ENCODE data around the gene RFC2.
"Not testable (repeated sequence)": the region's sequence is repeated elsewhere in the genome, so short reads cannot be mapped to it uniquely, and the experiment has no call there.

RFC2 gene

DNA sequence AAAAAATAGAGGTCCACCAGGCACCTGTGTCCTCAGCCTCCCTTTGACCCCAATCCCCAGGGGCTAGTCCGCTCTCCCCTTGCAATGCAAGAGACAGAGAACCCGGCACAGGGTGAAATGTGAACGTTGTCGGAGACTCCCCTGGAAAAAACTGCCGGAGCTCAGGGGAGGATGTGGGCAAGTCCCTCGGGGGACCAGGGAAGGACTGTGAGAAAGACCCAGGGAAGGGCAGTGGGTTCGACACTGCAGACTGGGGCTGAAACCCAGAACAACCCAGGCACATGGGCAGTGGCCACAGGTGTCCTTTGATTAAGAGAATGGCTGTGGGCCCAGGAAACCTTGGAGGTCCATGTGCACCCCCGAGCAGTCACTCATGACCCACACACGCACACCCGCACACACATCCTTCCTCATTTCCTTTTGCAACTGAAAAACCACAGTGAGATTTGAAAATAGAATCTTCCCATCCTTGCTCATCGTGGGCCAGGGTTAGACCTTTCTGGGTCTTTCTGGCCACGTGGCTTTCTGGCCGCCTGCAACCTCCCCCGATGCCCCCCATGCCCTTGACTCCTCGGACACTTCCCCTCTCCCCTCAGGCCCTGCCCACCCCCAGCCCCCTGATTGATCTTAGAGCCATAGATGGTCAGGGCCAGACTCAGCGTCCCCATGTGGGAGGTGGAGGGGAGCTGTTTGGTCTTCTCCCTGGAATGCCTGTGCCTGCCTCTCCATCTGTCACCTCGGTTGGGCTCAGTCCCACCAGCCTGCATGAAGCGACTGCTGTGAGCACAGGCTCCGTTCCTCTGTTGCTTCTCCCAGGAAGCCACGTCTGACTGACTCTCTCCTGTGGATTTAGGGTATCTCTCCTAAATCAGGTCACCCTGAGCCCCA lies 36.5 kb downstream of the RFC2 start:
- DNase-seq (ENCODE audit: low spot score) = no peak

DNA sequence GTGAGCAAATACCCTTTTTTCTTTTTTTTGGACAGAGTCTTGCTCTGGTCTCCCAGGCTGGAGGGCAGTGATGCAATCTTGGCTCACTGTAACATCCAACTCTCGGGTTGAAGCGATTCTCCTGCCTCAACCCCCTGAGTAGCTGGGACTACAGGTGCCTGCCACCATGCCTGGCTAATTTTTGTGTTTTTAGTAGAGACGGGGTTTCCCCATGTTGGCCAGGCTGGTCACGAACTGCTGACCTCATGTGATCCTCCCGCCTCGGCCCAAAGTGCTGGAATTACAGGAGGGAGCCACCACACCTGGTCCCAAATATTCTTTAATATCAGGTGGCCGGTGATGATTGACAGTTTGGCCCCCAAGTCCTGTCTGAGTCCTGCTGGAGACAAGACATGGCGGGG lies 37.8 kb downstream of the RFC2 start:
- DNase-seq (ENCODE audit: low spot score) = no peak

DNA sequence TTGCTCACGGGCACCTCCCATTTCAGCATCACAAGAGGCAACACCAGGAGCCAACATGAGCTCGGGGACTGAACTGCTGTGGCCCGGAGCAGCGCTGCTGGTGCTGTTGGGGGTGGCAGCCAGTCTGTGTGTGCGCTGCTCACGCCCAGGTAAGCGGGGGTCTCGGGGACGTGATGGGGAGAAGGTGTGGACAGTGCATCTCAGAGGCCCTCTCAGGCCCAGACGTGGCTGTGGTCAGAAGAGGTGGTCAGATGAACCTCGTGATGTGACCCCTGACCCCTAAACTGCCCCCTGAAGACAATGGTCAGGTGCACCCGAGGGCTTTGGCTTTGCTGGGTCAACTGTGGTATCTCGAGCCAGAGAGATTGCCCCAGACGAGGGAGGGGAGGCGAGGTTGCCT lies 38.3 kb downstream of the RFC2 start:
- DNase-seq (ENCODE audit: low spot score) = no peak

DNA sequence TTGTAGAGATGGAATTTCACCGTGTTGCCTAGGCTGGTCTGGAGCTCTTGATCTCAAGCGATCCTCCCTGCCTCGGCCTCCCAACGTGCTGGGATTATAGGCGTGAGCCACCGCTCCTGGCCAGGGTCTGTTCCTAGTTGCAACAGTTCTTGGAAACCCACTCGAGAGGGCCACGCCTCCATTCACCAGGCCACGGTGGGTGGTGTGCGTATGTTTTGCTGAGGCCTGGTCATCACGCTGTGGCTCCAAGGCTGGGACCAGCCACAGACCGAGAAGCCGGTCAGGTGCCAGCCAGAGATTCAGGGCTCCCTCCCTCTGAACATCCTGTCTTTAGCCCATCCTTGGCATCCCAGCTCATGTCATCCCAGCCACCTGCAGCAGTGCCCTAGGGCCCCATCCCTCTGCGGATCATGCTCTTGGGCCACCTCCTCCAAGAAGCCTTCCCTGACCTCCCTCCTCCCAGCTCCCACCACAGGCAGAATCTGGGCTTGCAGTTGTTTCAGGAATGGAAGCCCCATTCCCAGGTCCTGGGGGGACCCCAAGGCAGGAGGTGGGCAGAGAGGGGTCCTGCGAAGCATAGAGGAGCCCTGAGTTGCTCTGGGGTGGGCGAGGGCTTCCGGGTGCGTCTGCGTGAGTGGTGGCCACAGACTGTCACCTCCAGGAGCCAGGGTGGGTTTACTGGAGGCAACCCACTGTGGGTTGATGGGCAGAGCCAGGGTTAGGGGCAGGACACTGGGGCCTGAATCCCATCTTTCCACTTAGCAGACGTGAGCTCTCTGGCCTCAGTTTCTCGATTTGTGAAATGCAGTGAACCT lies 39.2 kb downstream of the RFC2 start:
- DNase-seq (ENCODE audit: low spot score) = no peak

DNA sequence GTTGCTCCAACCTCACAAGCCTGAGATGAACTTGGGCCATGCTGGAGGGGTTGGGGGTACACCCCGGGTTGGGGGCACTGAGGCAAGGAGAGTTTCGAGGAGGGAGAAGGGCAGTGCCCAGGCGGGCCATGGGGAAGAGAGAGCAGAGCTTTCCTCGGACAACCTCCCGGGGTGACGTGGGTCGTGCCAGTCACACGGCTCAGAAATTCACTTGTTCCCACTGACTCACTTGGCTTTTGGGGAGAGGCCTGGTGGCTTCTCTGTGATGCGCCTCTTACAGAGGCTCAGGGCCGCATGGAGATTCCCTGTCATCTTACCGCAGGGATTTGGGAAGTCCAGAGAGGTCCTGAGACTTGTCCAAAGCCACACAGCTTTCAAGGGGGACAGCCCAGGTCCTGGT lies 41.5 kb downstream of the RFC2 start:
- no peak for DNase-seq (ENCODE audit: low spot score)

DNA sequence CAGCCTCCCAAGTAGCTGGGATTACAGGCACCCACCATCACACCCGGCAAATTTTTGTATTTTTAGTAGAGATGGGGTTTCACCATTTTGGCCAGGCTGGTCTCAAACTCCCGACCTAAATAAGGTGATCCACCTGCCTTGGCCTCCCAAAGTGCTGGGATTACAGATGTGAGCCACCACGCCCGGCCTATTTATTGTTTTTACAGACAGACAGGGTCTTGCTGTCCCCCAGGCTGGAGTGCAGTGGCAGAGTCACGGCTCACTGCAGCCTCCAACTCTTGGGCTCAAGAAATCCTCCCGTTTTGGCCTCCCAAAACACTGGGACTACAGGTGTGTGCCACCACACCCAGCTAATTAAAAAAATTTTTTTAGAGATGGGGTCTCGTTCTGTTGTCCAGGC lies 46.0 kb downstream of the RFC2 start:
- not testable (repeated sequence) for DNase-seq (ENCODE audit: low spot score)

DNA sequence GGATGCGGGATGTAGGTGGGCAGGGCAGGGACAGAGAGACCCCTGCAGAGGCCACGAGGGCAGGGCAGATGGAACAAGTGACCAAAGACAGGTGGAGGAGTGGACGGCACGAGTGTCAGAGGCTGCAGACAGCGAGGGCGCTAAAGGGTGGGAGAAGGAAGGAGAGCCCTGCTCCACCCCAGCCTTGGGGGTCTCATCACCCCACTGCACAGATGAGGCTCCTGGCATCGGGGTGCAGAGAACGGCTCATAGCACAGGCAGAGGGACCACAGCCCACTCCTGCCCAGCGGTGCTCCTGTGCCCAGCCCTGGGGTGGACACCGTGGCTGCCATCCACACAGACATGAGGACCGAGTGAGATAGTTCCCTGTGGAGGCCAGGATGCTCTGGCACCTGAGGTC lies 46.6 kb downstream of the RFC2 start:
- DNase-seq (ENCODE audit: low spot score) = no peak

DNA sequence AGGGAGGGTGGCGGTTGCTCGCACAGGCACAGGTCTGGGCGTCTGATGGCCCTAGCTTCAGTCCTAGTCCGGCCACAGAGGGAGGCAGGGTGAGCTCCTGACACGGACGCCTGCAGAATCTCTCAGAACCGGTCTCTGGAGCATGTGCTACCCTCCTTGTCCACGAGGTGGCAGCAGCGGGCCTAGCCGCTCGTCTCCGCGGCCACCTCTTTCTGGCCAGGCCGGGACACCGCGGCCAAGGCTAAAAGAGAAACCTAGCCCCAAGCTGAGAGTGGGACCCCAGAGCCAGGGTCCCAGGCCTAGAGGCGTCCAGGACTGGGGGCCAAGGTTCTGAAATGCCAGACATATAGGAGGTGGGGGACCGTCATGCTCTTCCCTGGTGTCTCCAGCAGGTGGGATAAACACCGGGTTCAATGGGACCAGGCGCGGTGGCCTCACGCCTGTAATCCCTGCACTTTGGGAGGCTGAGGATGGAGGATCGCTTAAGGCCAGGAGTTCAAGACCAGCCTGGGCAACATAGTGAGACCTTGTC lies 47.5 kb downstream of the RFC2 start:
- DNase-seq (ENCODE audit: low spot score) = peak; percentile 72

DNA sequence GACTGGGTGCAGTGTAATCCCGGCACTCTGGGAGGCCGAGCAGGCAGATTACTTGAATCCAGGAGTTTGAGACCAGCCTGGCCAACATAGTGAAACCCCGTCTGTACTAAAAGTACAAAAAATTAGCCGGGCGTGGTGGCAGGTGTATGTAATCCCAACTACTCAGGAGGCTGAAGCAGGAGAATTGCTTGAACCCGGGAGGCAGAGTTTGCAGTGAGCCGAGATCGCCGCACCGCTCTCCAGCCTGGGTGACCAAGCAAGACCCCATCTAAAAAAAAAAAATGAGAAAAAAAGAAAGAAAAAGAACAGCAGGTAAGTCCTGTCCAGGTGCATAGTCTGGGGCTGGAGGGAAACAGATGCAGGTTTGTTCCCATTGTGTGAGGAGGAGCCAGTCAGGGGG lies 48.1 kb downstream of the RFC2 start:
- not testable (repeated sequence) for DNase-seq (ENCODE audit: low spot score)

DNA sequence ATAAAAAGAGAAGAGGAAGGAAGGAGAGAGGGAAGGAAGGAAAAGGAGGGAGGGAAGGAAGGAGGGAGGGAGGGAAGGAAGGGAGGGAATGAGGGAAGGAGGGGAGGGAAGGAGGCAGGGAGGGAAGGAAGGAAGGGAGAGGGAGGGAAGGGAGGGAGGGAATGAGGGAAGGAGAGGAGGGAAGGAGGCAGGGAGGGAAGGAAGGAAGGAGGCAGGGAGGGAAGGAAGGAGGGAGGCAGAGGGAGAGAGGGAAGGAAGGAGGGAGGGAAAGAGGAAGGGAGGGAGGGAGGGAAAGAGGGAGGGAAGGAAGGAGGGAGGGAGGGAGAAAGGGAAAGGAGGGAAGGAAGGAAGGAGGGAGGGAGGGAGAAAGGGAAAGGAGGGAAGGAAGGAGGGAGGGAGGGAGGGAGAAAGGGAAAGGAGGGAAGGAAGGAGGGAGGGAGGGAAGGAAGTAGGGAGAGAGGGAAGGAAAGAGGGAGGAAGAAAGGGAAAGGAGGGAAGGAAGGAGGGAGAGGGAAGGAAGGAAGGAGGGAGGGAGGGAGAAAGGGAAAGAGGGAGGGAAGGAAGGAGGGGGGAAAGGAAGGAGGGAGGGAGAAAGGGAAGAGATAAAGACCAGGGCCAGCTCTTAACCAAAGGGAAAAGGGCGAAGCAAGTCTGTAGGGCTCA lies 50.1 kb downstream of the RFC2 start:
- no peak for DNase-seq (ENCODE audit: low spot score)

DNA sequence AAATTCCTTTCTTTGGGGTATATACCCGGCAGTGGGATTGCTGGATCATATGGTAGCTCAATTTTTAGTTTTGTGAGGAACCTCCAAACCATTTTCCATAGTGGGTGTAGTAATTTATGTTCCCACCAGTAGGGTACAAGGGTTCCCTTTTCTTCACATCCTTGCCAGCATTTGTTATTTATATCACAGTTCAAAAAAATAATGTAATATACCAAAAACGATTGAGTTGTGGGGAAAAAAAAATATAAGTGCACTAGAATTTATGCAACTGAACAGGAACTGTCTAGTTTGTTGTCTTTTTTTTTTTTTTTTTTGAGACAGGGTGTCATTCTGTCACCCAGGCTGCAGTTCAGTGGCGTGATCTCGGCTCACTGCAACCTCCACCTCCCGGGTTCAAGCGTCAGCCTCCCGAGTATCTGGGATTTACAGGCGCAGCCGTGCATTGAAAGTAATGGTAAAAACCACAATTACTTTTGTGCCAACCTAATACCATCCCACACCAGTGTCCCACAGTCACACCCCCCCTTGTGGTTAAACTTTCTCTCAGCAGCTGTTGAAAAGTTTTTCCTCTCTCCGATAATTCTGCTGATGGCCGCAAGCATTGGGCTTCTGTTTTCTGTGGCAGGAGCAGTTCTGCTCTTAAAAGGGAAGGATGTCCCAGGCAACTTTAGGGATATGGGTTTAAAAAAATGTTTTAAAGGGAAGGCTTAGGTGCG lies 51.2 kb downstream of the RFC2 start:
- peak; percentile 35 for DNase-seq (ENCODE audit: low spot score)

DNA sequence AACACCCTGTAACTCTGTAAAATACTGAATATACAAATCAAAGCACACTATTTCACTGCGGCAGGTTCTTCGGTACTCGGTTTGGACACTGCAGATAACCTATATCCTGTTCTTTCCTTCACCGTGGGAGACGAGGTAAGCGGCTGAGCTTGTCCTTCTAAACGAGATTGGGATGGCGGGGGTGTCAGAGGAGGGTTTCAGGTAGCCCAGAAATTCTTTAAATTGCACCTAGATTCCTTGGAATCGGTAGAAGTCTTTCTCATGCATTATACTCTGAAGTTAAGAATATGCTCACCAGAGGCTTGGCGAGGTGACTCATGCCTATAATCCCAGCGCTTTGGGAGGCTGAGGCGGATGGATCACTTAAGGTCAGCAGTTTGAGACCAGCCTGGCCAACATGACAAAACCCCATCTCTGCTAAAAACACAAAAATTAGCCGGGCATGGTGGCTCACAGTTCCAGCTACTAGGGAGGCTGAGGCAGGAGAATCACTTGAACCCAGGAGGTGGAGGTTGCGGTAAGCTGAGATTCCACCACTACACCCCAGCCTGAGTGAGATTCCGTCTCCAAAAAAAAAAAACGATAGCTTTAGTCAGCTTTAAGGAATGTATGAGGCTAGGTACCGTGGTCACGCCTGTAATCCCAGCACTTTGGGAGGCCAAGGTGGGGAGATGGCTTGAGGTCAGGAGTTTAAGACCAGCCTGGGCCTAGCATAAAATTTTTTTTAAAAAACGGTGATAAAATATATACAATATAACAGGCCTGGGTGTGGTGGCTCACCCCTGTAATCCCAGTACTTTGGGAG lies 54.4 kb downstream of the RFC2 start:
- DNase-seq (ENCODE audit: low spot score) = no peak

DNA sequence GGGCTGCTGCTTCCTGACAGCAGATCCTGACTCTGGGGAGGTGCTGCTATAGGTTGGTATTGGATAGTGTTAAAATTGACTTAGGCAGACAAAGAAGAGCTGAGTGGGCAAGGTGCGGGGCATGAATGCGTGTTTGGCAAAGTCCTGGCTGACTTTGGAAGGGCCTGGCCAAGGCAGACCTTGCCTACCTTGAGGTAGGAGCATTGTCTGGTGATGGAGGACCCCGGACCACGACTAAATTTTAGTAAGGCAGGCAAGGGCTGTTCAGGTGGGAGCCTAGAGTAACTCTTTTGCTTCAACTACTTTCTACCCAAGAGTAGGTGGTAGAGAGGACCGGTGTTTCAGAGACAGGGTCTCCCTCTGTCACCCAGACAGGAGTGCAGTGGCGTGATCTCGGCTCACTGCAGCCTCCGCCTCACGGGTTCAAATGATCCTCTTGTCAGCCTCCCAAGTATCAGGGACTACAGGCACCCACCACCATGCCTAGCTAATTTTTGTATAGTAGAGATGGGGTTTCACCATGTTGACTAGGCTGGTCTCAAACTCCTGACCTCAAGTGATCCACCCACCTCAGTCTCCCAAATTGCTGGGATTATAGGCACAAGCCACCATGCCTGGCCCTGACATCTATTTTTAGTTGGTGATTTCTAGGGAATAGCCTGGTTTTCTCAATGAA lies 56.6 kb downstream of the RFC2 start:
- DNase-seq (ENCODE audit: low spot score) = no peak

DNA sequence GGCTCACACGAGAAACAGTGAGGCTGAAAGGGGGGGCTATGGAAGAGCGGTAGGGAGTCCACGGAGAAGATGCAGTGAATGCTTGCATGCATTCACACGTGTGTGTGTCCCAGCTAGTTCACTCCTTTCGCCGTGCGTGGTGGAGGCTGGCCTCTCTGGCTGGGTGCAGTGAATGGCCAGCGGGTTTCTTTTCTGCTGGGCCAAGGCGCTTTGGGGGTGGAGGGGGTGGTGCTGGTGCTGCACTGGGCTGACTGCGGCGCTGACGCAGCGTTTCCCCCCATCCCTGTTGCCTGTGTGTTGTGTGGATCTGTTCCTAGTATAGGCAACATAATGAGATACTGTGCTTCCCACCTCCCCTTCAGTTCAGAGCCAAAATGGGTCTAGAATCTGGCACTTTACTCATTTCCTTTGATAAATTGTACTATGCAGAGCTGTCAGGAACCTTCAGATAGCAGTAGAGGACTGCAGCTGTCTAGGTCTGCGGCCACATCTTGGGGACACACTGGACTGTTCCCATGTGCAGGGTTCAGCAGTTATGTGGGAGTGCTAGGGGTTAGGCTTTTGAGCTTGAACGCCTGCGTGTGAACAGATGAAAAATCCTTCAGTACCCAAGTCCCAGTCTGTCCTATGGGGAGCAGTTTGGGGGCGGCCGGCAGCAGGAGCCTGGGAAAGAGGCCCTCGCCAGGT lies 58.1 kb downstream of the RFC2 start:
- DNase-seq (ENCODE audit: low spot score) = not testable (repeated sequence)

DNA sequence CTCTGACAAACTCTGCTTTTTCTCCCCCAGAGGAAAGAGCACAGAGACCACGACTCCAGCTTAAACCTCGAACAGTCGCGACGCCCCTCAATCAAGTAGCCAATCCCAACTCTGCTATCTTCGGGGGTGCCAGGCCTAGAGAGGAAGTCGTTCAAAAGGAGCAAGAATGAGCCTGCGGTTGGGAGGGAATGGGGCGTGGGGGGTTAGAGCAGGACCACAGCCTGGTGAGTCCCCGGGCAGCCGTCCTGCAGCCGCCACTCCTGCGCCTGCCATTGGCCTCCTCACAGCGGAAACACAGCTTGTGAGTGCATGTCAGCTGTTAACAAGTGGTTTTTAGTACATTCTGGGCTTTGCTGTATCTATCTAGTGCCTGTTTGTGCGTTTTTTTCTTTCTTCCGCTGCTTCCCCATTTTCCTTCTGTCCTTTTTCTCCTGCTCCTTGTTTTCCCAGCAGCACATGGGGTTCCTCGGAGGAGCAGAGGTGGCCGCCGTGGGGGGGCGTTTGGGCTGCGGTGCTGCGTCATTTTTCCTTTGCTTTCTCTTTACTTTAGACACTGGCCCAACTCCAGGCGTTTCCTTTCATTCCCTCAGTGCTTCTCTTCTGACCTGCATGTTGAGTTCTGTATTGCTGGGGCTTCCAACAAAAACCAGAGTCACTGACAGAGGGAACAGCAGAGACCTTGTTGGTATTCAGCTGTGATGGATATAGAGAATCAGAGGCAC lies 58.9 kb downstream of the RFC2 start:
- not testable (repeated sequence) for DNase-seq (ENCODE audit: low spot score)

DNA sequence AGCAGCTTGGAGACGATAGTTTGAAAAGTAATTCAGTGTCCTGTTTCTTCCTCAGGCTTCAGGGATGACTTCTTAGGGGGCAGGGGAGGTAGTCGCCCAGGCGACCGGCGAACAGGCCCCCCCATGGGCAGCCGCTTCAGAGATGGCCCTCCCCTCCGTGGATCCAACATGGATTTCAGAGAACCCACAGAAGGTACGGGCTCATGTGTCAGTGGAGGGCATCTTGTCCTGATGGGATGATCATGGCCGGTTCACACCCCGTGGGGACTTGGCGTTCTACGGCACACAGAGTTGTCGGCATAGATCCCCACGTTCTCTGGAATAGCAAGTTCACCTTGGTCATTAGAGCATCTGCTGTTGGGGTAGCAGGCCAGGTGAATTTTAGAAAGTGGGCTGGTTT lies 59.5 kb downstream of the RFC2 start:
- DNase-seq (ENCODE audit: low spot score) = no peak

DNA sequence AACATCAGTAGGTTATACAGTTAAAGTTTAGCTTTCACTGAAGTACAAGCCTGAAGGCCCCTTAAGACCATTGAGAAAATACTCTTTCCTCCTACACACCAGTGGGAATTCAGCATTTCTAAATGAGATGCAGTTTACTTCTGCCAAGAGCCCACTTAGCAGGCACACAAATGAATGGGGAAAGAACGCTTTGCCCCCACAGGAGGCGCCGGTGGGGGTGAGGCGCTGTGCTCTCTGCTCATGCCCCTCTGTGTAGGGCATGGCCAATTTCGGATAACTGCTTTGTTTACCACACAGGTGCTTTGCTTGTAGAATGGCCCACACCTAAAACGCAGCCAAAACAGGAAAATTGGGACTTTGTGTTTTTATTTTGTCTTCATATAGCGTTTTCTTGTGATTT lies 60.3 kb downstream of the RFC2 start:
- no peak for DNase-seq (ENCODE audit: low spot score)

DNA sequence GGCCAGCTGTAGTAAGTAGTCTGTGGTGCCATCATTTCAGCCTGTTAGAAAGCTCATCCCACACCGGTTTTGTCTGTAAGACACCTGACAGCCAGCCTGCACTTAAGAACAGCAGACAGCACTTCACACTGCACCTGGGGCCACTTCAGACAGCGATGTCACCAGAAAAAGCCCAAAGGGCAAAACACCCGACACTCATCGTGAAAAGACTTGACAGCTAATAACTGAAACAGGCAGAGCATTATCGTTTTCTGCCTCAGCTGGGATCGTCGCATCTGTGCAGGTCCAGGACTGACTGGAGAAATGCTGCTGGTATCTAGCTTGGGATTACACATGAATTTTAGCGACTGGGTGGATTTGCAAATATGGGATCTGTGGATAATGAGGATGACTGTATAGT lies 61.1 kb downstream of the RFC2 start:
- DNase-seq (ENCODE audit: low spot score) = no peak

DNA sequence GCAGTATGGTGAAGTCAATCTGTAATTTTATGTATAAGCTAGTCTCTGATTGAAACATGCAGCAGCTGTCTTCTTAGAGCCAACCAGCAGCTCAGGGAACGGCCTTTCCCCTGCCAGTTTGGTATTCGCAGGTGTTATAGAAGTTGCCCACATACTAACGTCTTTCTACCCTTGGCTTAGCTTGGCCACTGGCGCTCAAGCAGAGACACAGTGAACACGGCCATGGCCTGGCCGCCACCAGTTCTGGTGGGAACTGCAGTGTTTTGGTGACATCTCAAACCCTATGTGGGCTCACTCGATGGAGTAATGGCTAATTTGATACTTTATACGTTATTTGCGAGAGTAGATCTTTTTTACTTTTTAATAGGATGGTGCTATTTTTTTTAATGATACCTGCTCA lies 63.0 kb downstream of the RFC2 start:
- no peak for DNase-seq (ENCODE audit: low spot score)
